BLaER1 (cell line): ENCODE measurements around the gene SHMT2.
A peak's percentile ranks its signal among the peaks of the same experiment; 100 is the strongest.

Source experiments
- H3K27ac ChIP-seq: shearing (Covaris generic); formaldehyde crosslinking; 2 replicates; pipeline ENCODE4 v1.8.1; 2022
- H3K27me3 ChIP-seq: shearing (Covaris generic); formaldehyde crosslinking; 2 replicates; pipeline ENCODE4 v1.8.1; 2022
- H3K36me3 ChIP-seq: shearing (Covaris generic); formaldehyde crosslinking; 2 replicates; pipeline ENCODE4 v1.8.1; 2022
- H3K4me1 ChIP-seq: shearing (Covaris generic); formaldehyde crosslinking; 2 replicates; pipeline ENCODE4 v1.8.1; 2022
- H3K4me2 ChIP-seq: shearing (Covaris generic); formaldehyde crosslinking; 2 replicates; pipeline ENCODE4 v1.8.1; 2022
- H3K4me3 ChIP-seq: shearing (Covaris generic); formaldehyde crosslinking; 2 replicates; pipeline ENCODE4 v1.8.1; 2022
- H3K9ac ChIP-seq: shearing (Covaris generic); formaldehyde crosslinking; 2 replicates; pipeline ENCODE4 v1.8.1; 2022
- H3K9me3 ChIP-seq: shearing (Covaris generic); formaldehyde crosslinking; 2 replicates; pipeline ENCODE4 v1.8.1; 2022
- H4K20me1 ChIP-seq: shearing (Covaris generic); formaldehyde crosslinking; 2 replicates; pipeline ENCODE4 v1.8.1; 2022
- Cebpa-rat ChIP-seq: shearing (Covaris generic); IDR thresholded peaks from 2 replicates; pipeline ENCODE4 v1.8.1; 2022

SHMT2 gene

GRCh38 chr12:57195611-57196371 lies 33.7 kb upstream of the SHMT2 start:
- Histone ChIP-seq H3K27me3 (no peaks in the 10 kb centered on the region), H3K4me2 (peak overlapping the region; percentile 77), H3K9ac (peak overlapping the region; percentile 24; the same call in 1 of the 2 replicates), H3K27ac (no peak overlapping the region; the same call in 1 of the 2 replicates), H3K4me3 (no peak overlapping the region), H4K20me1 (0 out of 2 replicates have a peak, but pooled peaks cover 16% of the 10 kb centered on the region), H3K4me1 (peaks cover 21% of the 10 kb centered on the region), H3K9me3 (no peaks in the 10 kb centered on the region), H3K36me3 (peaks cover 74% of the 10 kb centered on the region)
- TF ChIP-seq Cebpa-rat = no peak

GRCh38 chr12:57196439-57196838 lies 33.1 kb upstream of the SHMT2 start:
- Histone ChIP-seq H4K20me1 (0 out of 2 replicates have a peak, but pooled peaks cover 16% of the 10 kb centered on the region), H3K9me3 (no peaks in the 10 kb centered on the region), H3K4me1 (peaks cover 21% of the 10 kb centered on the region), H3K9ac (peak overlapping the region; percentile 24; the same call in 1 of the 2 replicates), H3K4me3 (no peak overlapping the region), H3K27me3 (no peaks in the 10 kb centered on the region), H3K4me2 (peak overlapping the region; percentile 77), H3K36me3 (peaks cover 74% of the 10 kb centered on the region), H3K27ac (no peak overlapping the region)
- TF ChIP-seq Cebpa-rat = no peak

GRCh38 chr12:57196956-57197355 lies 32.6 kb upstream of the SHMT2 start:
- Histone ChIP-seq H3K27me3 (no peaks in the 10 kb centered on the region), H3K4me1 (peaks cover 21% of the 10 kb centered on the region), H3K27ac (no peak overlapping the region), H3K9ac (no peak overlapping the region), H3K4me2 (peak overlapping the region; percentile 77; the same call in 1 of the 2 replicates), H3K36me3 (peaks cover 74% of the 10 kb centered on the region), H4K20me1 (0 out of 2 replicates have a peak, but pooled peaks cover 16% of the 10 kb centered on the region), H3K4me3 (no peak overlapping the region), H3K9me3 (no peaks in the 10 kb centered on the region)
- no peak for TF ChIP-seq Cebpa-rat

- peaks cover 21% of the 10 kb centered on the region for H3K4me1 ChIP-seq
- TF ChIP-seq Cebpa-rat = no peak
- no peak overlapping the region for H3K4me2 ChIP-seq
- H3K27me3 ChIP-seq = no peaks in the 10 kb centered on the region
- H3K4me3 ChIP-seq = no peak overlapping the region
- H3K36me3 ChIP-seq = peaks cover 72% of the 10 kb centered on the region
- H3K27ac ChIP-seq = no peak overlapping the region
- 0 out of 2 replicates have a peak, but pooled peaks cover 16% of the 10 kb centered on the region for H4K20me1 ChIP-seq
- no peak overlapping the region for H3K9ac ChIP-seq
- no peaks in the 10 kb centered on the region for H3K9me3 ChIP-seq
These were observed 31.2 kb upstream of the SHMT2 start for GRCh38 chr12:57198329-57198728.

GRCh38 chr12:57199191-57199590 lies 30.3 kb upstream of the SHMT2 start:
- Histone ChIP-seq H3K4me3 (no peak overlapping the region), H3K27me3 (no peaks in the 10 kb centered on the region), H3K4me1 (peaks cover 21% of the 10 kb centered on the region), H3K36me3 (peaks cover 72% of the 10 kb centered on the region), H3K4me2 (no peak overlapping the region), H3K9me3 (no peaks in the 10 kb centered on the region), H3K27ac (no peak overlapping the region), H4K20me1 (0 out of 2 replicates have a peak, but pooled peaks cover 16% of the 10 kb centered on the region), H3K9ac (no peak overlapping the region)
- TF ChIP-seq Cebpa-rat = no peak

GRCh38 chr12:57200497-57200896 lies 29.0 kb upstream of the SHMT2 start:
- Histone ChIP-seq H3K9me3 (no peaks in the 10 kb centered on the region), H3K4me2 (no peak overlapping the region), H3K27me3 (no peaks in the 10 kb centered on the region), H4K20me1 (0 out of 2 replicates have a peak, but pooled peaks cover 14% of the 10 kb centered on the region), H3K4me1 (peaks cover 22% of the 10 kb centered on the region), H3K27ac (no peak overlapping the region), H3K36me3 (peaks cover 81% of the 10 kb centered on the region), H3K9ac (no peak overlapping the region), H3K4me3 (no peak overlapping the region)
- TF ChIP-seq Cebpa-rat = no peak

- TF ChIP-seq Cebpa-rat = no peak
- Histone ChIP-seq H3K27ac (no peak overlapping the region), H3K4me3 (no peak overlapping the region), H3K4me2 (no peak overlapping the region), H3K27me3 (no peaks in the 10 kb centered on the region), H3K36me3 (peaks cover 89% of the 10 kb centered on the region), H3K9me3 (no peaks in the 10 kb centered on the region), H3K4me1 (peaks cover 15% of the 10 kb centered on the region), H4K20me1 (0 out of 2 replicates have a peak, but pooled peaks cover 7% of the 10 kb centered on the region), H3K9ac (no peak overlapping the region)
These were observed 28.3 kb upstream of the SHMT2 start for GRCh38 chr12:57201219-57201618.

GRCh38 chr12:57201631-57202030 lies 27.9 kb upstream of the SHMT2 start:
- Histone ChIP-seq H3K4me3 (no peak overlapping the region), H3K4me2 (no peak overlapping the region), H3K4me1 (peaks cover 11% of the 10 kb centered on the region), H4K20me1 (0 out of 2 replicates have a peak, but pooled peaks cover 2% of the 10 kb centered on the region), H3K27me3 (no peaks in the 10 kb centered on the region), H3K9me3 (no peaks in the 10 kb centered on the region), H3K36me3 (peaks cover 91% of the 10 kb centered on the region), H3K9ac (no peak overlapping the region), H3K27ac (no peak overlapping the region)
- no peak for TF ChIP-seq Cebpa-rat

GRCh38 chr12:57202321-57202720 lies 27.2 kb upstream of the SHMT2 start:
- no peak overlapping the region for H3K4me3 ChIP-seq
- H3K4me2 ChIP-seq = no peak overlapping the region
- H3K27me3 ChIP-seq = no peaks in the 10 kb centered on the region
- H3K36me3 ChIP-seq = peaks cover 86% of the 10 kb centered on the region
- H4K20me1 ChIP-seq = no peaks in the 10 kb centered on the region
- H3K9ac ChIP-seq = no peak overlapping the region
- peaks cover 8% of the 10 kb centered on the region for H3K4me1 ChIP-seq
- no peaks in the 10 kb centered on the region for H3K9me3 ChIP-seq
- TF ChIP-seq Cebpa-rat = no peak
- H3K27ac ChIP-seq = no peak overlapping the region

- no peak for TF ChIP-seq Cebpa-rat
- H3K36me3 ChIP-seq = peaks cover 77% of the 10 kb centered on the region
These were observed 26.3 kb upstream of the SHMT2 start for GRCh38 chr12:57203201-57203600.

More at GRCh38 chr12:57203201-57203600, 26.3 kb upstream of the SHMT2 start:
- H3K9me3 ChIP-seq = no peaks in the 10 kb centered on the region
- no peak overlapping the region for H3K4me3 ChIP-seq
- no peak overlapping the region for H3K9ac ChIP-seq
- no peak overlapping the region for H3K4me2 ChIP-seq
- peaks cover 15% of the 10 kb centered on the region for H3K4me1 ChIP-seq
- no peaks in the 10 kb centered on the region for H3K27me3 ChIP-seq
- H3K27ac ChIP-seq = no peak overlapping the region
- H4K20me1 ChIP-seq = no peaks in the 10 kb centered on the region
